Activated CD4-positive, alpha-beta T cell treated with anti-CD3 and anti-CD28 coated beads for 48 hours (primary cell): ENCODE data around the gene USP19.

Experiments
- DNase-seq: peaks from one replicate; pipeline ENCODE4 v3.0.0-alpha.2; 2020

USP19 gene, protein sequence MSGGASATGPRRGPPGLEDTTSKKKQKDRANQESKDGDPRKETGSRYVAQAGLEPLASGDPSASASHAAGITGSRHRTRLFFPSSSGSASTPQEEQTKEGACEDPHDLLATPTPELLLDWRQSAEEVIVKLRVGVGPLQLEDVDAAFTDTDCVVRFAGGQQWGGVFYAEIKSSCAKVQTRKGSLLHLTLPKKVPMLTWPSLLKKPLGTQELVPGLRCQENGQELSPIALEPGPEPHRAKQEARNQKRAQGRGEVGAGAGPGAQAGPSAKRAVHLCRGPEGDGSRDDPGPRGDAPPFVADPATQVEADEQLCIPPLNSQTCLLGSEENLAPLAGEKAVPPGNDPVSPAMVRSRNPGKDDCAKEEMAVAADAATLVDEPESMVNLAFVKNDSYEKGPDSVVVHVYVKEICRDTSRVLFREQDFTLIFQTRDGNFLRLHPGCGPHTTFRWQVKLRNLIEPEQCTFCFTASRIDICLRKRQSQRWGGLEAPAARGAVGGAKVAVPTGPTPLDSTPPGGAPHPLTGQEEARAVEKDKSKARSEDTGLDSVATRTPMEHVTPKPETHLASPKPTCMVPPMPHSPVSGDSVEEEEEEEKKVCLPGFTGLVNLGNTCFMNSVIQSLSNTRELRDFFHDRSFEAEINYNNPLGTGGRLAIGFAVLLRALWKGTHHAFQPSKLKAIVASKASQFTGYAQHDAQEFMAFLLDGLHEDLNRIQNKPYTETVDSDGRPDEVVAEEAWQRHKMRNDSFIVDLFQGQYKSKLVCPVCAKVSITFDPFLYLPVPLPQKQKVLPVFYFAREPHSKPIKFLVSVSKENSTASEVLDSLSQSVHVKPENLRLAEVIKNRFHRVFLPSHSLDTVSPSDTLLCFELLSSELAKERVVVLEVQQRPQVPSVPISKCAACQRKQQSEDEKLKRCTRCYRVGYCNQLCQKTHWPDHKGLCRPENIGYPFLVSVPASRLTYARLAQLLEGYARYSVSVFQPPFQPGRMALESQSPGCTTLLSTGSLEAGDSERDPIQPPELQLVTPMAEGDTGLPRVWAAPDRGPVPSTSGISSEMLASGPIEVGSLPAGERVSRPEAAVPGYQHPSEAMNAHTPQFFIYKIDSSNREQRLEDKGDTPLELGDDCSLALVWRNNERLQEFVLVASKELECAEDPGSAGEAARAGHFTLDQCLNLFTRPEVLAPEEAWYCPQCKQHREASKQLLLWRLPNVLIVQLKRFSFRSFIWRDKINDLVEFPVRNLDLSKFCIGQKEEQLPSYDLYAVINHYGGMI (N-terminal part only)

GRCh38 chr3:49120438-49121131, at the start of gene USP19:
Gene USP19, minus strand, starts transcription at chr3:49120823. Its CDS starts 1,678 bp downstream, at chr3:49119145.
- peak; percentile 95 for DNase-seq

- no peak for DNase-seq
These were observed 46.3 kb upstream of the USP19 start for GRCh38 chr3:49166752-49167556.

GRCh38 chr3:49165771-49166751, 45.4 kb upstream of the USP19 start, which contains the start of gene CCDC71:
Gene CCDC71, minus strand, starts transcription at chr3:49166331. Its CDS starts 2,123 bp downstream, at chr3:49164208.
- DNase-seq = peak; percentile 86

- DNase-seq = no peak
These were observed 44.5 kb upstream of the USP19 start for GRCh38 chr3:49164983-49165720.

DNA sequence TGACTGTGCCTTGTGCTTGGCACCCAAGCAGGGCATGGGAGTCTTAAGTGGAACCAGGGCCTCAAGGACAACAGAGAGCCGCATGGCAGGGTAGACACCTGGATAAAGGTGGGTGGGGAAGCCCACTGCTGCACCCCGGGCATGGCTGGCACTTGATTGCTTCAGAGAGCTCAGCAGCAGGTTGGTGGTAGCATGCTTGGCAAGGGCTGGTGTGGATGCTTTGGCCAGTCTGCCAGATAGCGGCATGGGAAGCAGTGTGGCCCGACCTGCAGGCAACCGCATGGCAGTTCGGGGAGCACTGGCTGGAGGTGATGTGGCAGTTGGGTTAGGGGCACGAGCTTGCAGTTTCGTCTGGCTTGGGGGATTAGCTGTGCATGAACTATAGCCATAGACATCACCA, 43.0 kb upstream of the USP19 start:
- DNase-seq = no peak

GRCh38 chr3:49162751-49163419, 42.3 kb upstream of the USP19 start:
- DNase-seq = no peak

DNA sequence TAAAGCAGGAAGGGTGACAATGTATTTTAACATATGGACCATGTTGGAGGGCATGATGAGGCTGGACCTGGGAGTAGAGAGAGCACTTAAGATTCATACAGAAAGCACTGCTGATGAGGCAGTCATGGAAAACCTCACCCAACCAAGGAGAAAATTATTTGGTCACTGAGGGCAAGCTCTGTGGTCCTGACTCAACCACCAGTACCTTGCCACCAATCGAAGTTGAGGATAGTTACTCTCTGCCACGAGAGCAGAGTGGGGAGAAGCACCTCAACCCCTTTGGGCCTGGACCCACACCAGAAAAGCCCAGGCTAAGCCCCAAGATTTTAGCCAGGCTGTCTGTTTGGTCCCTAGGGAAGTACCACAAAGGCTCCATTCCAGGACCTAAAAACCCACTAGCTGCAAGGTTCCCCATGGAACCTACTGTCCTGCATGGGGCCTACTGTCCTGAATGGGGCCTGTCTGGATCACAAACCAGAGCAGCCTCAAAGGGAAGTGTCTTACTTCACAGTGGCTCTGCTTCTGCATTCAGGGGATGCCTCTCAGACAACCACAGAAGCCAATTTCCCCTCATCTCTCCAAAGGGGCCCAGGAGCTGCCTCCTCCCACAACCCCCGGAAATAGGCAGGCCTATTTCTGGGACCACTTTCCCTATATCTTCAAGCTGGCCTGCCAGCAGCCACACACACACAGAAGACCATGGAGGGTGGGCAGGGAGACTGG, 41.3 kb upstream of the USP19 start:
- peak; percentile 26 for DNase-seq

DNA sequence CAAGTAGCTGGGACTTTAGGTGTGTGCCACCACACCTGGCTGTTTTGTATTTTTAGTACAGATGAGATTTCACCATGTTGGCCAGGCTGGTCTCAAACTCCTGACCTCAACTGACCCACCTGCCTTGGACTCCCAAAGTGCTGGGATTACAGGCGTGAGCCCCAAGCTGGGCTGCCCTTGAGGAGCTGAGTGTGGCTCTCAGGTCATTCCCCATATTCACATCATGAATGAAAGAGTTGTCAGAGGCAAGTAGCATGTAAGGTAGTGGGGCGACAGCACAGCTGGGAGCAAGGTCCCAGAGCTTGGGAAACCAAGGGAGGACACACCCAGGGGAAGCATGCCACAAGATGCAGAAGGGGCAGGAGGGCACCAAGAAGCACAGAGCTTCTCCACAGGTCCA, 40.6 kb upstream of the USP19 start:
- DNase-seq = no peak

DNA sequence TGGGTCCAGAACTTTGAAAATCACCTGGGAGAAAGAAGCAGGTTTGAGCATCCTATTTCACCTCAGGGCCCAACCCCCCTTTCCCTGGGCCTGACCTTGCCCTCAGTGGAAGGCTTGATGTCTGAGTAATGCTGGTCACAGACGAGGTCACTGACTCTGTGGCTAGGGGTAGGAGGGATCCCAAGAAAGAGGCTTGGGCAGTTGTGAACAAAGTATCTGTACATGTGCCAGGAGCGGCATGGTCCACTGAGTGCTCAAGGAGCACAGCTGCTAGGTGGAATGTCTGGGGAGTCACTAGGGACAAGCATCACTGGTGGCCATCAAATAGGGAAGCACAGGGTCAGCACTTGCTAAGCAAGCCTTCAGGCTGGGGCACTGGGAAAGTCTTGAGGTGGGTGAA, 38.2 kb upstream of the USP19 start:
- DNase-seq = no peak

GRCh38 chr3:49158103-49158709, 37.6 kb upstream of the USP19 start:
- DNase-seq = peak; percentile 70

DNA sequence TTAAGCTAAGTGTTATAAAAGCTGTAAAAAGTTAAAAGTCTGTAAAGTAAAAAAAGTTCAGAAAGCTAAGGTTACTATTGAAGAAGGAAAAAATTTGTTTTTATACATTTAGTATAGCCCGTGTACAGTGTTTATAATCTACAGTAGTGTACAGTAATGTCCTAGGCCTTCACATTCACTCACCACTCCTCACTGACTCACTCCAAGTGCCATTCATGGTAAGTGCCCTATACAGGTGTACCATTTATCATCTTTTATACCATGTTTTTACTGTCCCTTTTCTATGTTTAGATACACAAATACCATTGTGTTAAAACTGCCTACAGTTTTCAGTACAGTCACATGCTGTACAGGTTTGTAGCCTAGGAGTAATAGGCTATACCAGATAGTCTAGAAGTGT, 36.7 kb upstream of the USP19 start:
- DNase-seq = no peak

DNA sequence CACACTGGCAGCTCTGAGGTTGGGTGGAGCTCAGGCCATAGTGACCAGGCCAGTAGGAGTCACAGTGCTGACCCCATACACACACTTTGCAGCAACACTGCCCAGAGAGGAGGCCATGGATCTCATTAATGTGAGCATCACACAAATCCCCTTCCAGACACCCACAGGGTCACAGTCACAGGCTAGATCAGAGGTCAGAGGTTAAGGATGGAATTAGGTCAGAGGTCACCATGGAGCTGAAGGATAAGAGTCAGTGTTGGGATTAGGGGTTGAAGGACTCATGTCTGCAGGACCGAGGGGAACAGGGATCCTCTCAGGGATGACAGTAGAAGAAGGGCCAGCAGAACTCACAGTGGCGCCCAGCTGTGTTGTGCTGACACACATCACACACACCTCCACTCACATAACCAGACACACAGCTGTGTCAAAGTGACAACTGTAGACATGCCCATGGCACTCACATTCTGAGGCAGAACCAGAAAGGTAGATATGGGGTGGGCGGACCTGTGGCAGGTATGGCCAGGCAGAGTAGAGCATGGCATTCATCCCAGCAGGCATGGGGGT, 32.8 kb upstream of the USP19 start:
- no peak for DNase-seq

DNA sequence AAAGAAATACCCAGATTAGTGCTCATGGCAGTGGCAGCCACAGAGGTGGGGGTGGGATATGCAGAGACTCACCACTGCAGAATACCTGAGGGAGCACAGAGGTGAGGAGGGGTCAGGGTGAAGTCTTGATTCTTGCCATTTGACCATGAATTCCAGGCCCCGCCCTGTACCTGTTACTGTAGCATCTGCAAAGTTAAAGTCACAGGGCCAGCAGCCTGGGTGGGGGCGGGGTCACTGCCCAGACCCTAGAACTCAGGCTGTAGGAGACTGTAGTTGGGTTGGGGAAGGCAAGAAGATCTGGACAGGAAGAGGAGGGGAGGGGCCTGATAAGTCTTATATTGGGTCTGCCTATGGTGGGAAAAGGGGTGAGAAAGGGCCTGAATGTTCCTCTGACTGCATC, 31.0 kb upstream of the USP19 start:
- no peak for DNase-seq

- no peak for DNase-seq
These were observed 27.5 kb upstream of the USP19 start for GRCh38 chr3:49148159-49148558.

DNA sequence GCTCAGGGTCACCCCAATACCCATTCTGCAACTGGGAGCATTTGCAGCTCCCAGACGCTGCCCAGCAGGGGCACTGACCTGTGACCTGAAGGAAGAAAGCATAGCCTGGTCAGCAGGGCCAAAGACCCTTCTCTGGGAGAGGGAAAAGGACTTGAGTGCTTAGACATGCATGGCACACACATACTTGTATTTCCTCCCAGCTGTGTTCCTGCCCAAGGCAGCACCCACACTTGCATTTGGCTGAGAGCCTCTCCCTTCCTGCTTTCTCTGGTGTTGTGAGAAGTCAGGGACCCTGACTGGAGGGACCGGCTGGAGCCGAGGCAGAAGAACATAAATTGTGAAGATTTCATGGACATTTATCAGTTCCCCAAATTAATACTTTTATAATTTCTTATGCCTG, 19.5 kb upstream of the USP19 start:
- DNase-seq = no peak

DNA sequence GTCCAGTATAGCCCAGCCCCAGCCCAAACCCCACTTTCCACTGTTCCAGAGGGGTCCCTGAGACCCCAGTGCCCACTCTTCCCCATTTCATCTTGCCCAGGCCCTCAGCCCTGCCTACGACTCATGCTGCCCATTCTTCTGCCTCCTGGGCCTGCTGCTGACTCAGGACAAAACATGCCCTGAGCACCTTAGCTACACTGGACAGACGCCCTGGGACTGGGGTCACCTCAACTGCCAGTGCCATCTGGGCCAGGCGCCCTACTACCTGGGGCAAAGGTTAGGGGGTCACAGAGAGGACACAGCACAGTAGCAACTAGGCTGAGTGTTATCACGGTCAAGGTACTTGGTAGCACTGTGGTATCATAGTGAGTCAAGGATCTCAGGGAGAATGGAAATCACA, 14.9 kb upstream of the USP19 start:
- no peak for DNase-seq
